GM12878 (cell line): ENCODE measurements around the gene TADA2A. TPM values are rescaled to one million over a fixed set of nuclear protein-coding genes. Genes with fewer than 3 reads are reported as not detected.

Experiments used
- ATAC-seq: fragments of 200-7000 bp; cut with Tn5 transposase; 3 replicates; pipeline ENCODE4 v1.9.1; 2020; ENCODE audit warnings: mild to moderate bottlenecking, moderate library complexity
- BruUV-seq: library from RNA; stranded (reverse); fragments of 400-500 nt; replicated peaks from 2 replicates; lab custom pipeline; 2021; lab: Mats Ljungman, UMichigan
- CTCF ChIA-PET: fragments of 300-600 bp; sonication (Branson Sonifier 250); formaldehyde crosslinking; extraction: SDS; loops from one replicate; lab custom pipeline; 2021; ENCODE audit warnings: inconsistent platforms; lab: Yijun Ruan, JAX
- POLR2A ChIA-PET: fragments of 350-600 bp; formaldehyde crosslinking; extraction: SDS; loops from one replicate; lab custom pipeline; 2021; ENCODE audit warnings: inconsistent platforms; lab: Charles Lee
- RAD21 ChIA-PET: fragments of 300-600 bp; sonication (Branson Sonifier 250); formaldehyde crosslinking; loops from one replicate; lab custom pipeline; 2023; ENCODE audit warnings: antibody characterized with exemption; ENCODE audit not compliant: unreplicated experiment; lab: Charles Lee
- SMC1A ChIA-PET: fragments of 300-600 bp; sonication (Branson Sonifier 250); formaldehyde crosslinking; loops from one replicate; lab custom pipeline; 2023; ENCODE audit not compliant: unreplicated experiment, uncharacterized antibody; lab: Charles Lee
- DNase-seq: peaks from one replicate; pipeline ENCODE4 v3.0.0-alpha.2; 2011; ENCODE audit warnings: low read depth, low spot score
- FAIRE-seq: peaks from 3 replicates; lab custom pipeline; 2011; peaks lifted over from hg19 to GRCh38; lab: Jason Lieb, UNC
- H2AFZ ChIP-seq: 2 replicates; pipeline ENCODE4 v1.6.0; 2011; ENCODE audit warnings: low read depth, low read length, control low read depth; ENCODE audit not compliant: control insufficient read depth
- H3K27ac ChIP-seq: 2 replicates; pipeline ENCODE4 v1.5.1; 2011; ENCODE audit warnings: control low read depth; ENCODE audit not compliant: control insufficient read depth, insufficient read depth
- H3K27me3 ChIP-seq, 2 experiments: replicated peaks in 1 of 2; 2 replicates each; pipeline versions ENCODE4 v1.6.0 to v1.6.1; 2011; ENCODE audit warnings: low read length in 1 of 2; ENCODE audit not compliant: control insufficient read depth in 2 of 2, insufficient read depth in 2 of 2
- H3K36me3 ChIP-seq, 2 experiments: 2 replicates each; pipeline ENCODE4 v1.5.1; 2011; ENCODE audit warnings: low read length in 1 of 2; ENCODE audit not compliant: control insufficient read depth in 2 of 2, insufficient read depth in 2 of 2
- H3K4me1 ChIP-seq: 2 replicates; pipeline ENCODE4 v1.6.1; 2011; ENCODE audit warnings: mild to moderate bottlenecking, low read length, moderate library complexity, mixed read lengths; ENCODE audit not compliant: control insufficient read depth, insufficient read depth
- H3K4me2 ChIP-seq: 2 replicates; pipeline ENCODE4 v1.6.0; 2011; ENCODE audit warnings: control low read depth; ENCODE audit not compliant: control insufficient read depth, insufficient read depth
- H3K4me3 ChIP-seq: fragments of 200-600 bp; sonication (generic); 2 replicates; pipeline ENCODE4 v1.5.1; 2016
- H3K79me2 ChIP-seq: 2 replicates; pipeline ENCODE4 v1.6.0; 2011; ENCODE audit warnings: low read length; ENCODE audit not compliant: control insufficient read depth, insufficient read depth
- H3K9ac ChIP-seq: 2 replicates; pipeline ENCODE4 v1.8.0; 2011; ENCODE audit warnings: low read length, control low read depth, mixed read lengths; ENCODE audit not compliant: control insufficient read depth, insufficient read depth
- H3K9me3 ChIP-seq: replicated peaks from 3 replicates; pipeline ENCODE4 v1.5.1; 2011; ENCODE audit warnings: mild to moderate bottlenecking, low read length; ENCODE audit not compliant: control insufficient read depth, insufficient read depth
- H4K20me1 ChIP-seq: 2 replicates; pipeline ENCODE4 v1.6.0; 2011; ENCODE audit not compliant: control insufficient read depth, insufficient read depth
- FOXM1 ChIP-seq: IDR thresholded peaks from 2 replicates; pipeline ENCODE4 v1.6.1; 2012; ENCODE audit warnings: low read depth, mild to moderate bottlenecking, inconsistent platforms, low read length, moderate library complexity
- SRF ChIP-seq, 2 experiments: IDR thresholded peaks; 2 replicates each; pipeline ENCODE4 v1.6.1; 2011; ENCODE audit warnings: low read depth in 2 of 2, low read length in 2 of 2, mild to moderate bottlenecking in 1 of 2, moderate library complexity in 1 of 2
- WGBS: methylation state at CpG from one replicate; pipeline ENCODE4 v1.1.6; 2016; ENCODE audit warnings: low lambda C conversion rate; ENCODE audit not compliant: insufficient replicate concordance, insufficient coverage; ENCODE audit errors: missing lambda C conversion rate; 5-methylcytosine and 5-hydroxymethylcytosine counted together
- in situ Hi-C: fragments of 300-500 bp; cut with MboI; formaldehyde crosslinking; loops from 9 replicates; pipeline ENCODE4 v1.14.3; 2018; ENCODE audit warnings: mixed read lengths
- intact Hi-C: fragments of 100-400 bp; cut with micrococcal nuclease; formaldehyde crosslinking; loops from one replicate; pipeline ENCODE4 v1.14.2; 2022; ENCODE audit not compliant: unreplicated experiment
- polyA plus RNA-seq, 11 experiments: library from polyadenylated mRNA; depleted of rRNA in 4 of 11; unstranded in 6 of 11; stranded (reverse) in 5 of 11; fragments of >200 nt; fragmentation: Nextera tagmentation in 4 of 11; fragmentation: Illumina TruSeq in 1 of 11; extraction: Ambion mirVana in 4 of 11; extraction: Trizol in 1 of 11; gene quantifications; 1 replicate in 1 of 11; 2 replicates in 10 of 11; pipeline versions ENCODE4 v1.2.1 to v1.2.3, GENCODE V29; 2011 to 2016; ENCODE audit warnings: inconsistent platforms in 2 of 11, missing spikeins in 2 of 11, low read depth in 1 of 11
- total RNA-seq, 4 experiments: library from RNA; depleted of rRNA in 3 of 4; stranded (reverse); fragments of >200 nt in 3 of 4; fragmentation: Illumina TruSeq in 1 of 4; extraction: Trizol in 1 of 4; gene quantifications; 2 replicates each; pipeline versions ENCODE4 v1.2.1 to v1.2.3, GENCODE V29; 2013 to 2021
- TF ChIP-seq, protein P1 (sequence below): fragments of 450-650 bp; IDR thresholded peaks from 2 replicates; pipeline ENCODE4 v1.6.1; 2017; ENCODE audit warnings: mild to moderate bottlenecking, moderate library complexity

Gene TADA2A
- total and polyA plus RNA-seq, 10 of the 15 experiments (the other 5 are each of a cell fraction or from before 2014, with no cell fraction given), result 19.6 to 43.8 (median 34.1) TPM

GRCh38 chr17:37375706-37376105 is 31.0 kb upstream of the TADA2A start, which contains the start of gene C17orf78:
Gene C17orf78 (plus strand): TSS chr17:37375985. CDS start chr17:37376093, 108 bp downstream.
- Histone ChIP-seq H3K36me3 (no peaks in the 10 kb centered on the region), H3K4me3 (no peak within 1 kb of the TSS), H3K27ac (no peak within 1 kb of the TSS), H3K27me3 (no peaks in the 10 kb centered on the region), H3K4me2 (no peak within 1 kb of the TSS), H3K79me2 (no peaks in the 10 kb centered on the region), H3K4me1 (no peaks in the 10 kb centered on the region), H3K9ac (no peak within 1 kb of the TSS)
- WGBS, result 97% methylated on average over 7 of the region's 7 CpGs
- BruUV-seq, result no TSS peak
- POLR2A ChIA-PET, result no interaction called here
- SMC1A ChIA-PET, result interaction anchor here (0.6 to 9.4 kb wide), 7 partner anchors 11 to 194 kb away, joined by 3 to 81 read pairs (median 5); no protein-coding TSS in a partner anchor
- RAD21 ChIA-PET, result interaction anchor here (0.9 to 7.1 kb wide), 4 partner anchors 17 to 370 kb away, joined by 3 to 81 read pairs (median 34); no protein-coding TSS in a partner anchor
- no peak for DNase-seq
- in situ Hi-C loops, result no loop called here
- TF ChIP-seq FOXM1 (no peak), SRF (IDR thresholded peaks at IDR 0.05; ENCODE audit: low read depth in 2 of 2, low read length in 2 of 2) (no peak)
- TF ChIP-seq, protein P1, sequence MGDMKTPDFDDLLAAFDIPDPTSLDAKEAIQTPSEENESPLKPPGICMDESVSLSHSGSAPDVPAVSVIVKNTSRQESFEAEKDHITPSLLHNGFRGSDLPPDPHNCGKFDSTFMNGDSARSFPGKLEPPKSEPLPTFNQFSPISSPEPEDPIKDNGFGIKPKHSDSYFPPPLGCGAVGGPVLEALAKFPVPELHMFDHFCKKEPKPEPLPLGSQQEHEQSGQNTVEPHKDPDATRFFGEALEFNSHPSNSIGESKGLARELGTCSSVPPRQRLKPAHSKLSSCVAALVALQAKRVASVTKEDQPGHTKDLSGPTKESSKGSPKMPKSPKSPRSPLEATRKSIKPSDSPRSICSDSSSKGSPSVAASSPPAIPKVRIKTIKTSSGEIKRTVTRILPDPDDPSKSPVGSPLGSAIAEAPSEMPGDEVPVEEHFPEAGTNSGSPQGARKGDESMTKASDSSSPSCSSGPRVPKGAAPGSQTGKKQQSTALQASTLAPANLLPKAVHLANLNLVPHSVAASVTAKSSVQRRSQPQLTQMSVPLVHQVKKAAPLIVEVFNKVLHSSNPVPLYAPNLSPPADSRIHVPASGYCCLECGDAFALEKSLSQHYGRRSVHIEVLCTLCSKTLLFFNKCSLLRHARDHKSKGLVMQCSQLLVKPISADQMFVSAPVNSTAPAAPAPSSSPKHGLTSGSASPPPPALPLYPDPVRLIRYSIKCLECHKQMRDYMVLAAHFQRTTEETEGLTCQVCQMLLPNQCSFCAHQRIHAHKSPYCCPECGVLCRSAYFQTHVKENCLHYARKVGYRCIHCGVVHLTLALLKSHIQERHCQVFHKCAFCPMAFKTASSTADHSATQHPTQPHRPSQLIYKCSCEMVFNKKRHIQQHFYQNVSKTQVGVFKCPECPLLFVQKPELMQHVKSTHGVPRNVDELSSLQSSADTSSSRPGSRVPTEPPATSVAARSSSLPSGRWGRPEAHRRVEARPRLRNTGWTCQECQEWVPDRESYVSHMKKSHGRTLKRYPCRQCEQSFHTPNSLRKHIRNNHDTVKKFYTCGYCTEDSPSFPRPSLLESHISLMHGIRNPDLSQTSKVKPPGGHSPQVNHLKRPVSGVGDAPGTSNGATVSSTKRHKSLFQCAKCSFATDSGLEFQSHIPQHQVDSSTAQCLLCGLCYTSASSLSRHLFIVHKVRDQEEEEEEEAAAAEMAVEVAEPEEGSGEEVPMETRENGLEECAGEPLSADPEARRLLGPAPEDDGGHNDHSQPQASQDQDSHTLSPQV, result no peak
- TF ChIP-seq, all 136 proteins: peak for 0
- intact Hi-C loops, result no loop called here
- Histone ChIP-seq H2AFZ (no peak within 1 kb of the TSS), H4K20me1 (no peaks in the 10 kb centered on the region), H3K9me3 (no peaks in the 10 kb centered on the region)
- CTCF ChIA-PET, result interaction anchor here (0.6 to 8.2 kb wide), 11 partner anchors 11 to 607 kb away, joined by 3 to 187 read pairs (median 4); partner anchors contain the start of gene SYNRG
- FAIRE-seq, result no peak
- ATAC-seq, result no peak
